Ishikawa (cell line): Measurements from ENCODE around the gene PARP1.

Experiments used
- CEBPB ChIP-seq: IDR thresholded peaks from 2 replicates; pipeline ENCODE4 v1.6.1; 2012
- CREB1 ChIP-seq: IDR thresholded peaks from 2 replicates; pipeline ENCODE4 v1.6.1; 2012; ENCODE audit warnings: low read depth
- EP300 ChIP-seq: IDR thresholded peaks from 2 replicates; pipeline ENCODE4 v1.6.1; 2012; ENCODE audit warnings: borderline replicate concordance
- NFIC ChIP-seq: IDR thresholded peaks from 2 replicates; pipeline ENCODE4 v1.6.1; 2012
- RAD21 ChIP-seq: IDR thresholded peaks from 2 replicates; pipeline ENCODE4 v1.6.1; 2012; ENCODE audit warnings: low read depth
- REST ChIP-seq: IDR thresholded peaks from 2 replicates; pipeline ENCODE4 v1.6.1; 2012; ENCODE audit warnings: low read depth, mild to moderate bottlenecking
- TAF1 ChIP-seq: IDR thresholded peaks from 2 replicates; pipeline ENCODE4 v1.6.1; 2012; ENCODE audit warnings: low read depth, mild to moderate bottlenecking
- TEAD4 ChIP-seq: IDR thresholded peaks from 2 replicates; pipeline ENCODE4 v1.6.1; 2012
- YY1 ChIP-seq: IDR thresholded peaks from 2 replicates; pipeline ENCODE4 v1.6.1; 2012; ENCODE audit warnings: low read depth

GRCh38 chr1:226429858-226430715 is 22.2 kb upstream of the PARP1 start:
- TF ChIP-seq RAD21 (no peak), REST (no peak), YY1 (no peak), TAF1 (no peak), EP300 (no peak), CREB1 (no peak), NFIC (no peak), TEAD4 (no peak), CEBPB (no peak)
